ENCODE measurements around the gene NDUFB2.
"Not testable (repeated sequence)": the region's sequence is repeated elsewhere in the genome, so short reads cannot be mapped to it uniquely, and the experiment has no call there.

Gene NDUFB2

GRCh38 chr7:140734729-140735128 is 38.2 kb downstream of the NDUFB2 start:
- no peak for DNase-seq (ENCODE audit: low read depth in 2 of 2)

- no peak for DNase-seq (ENCODE audit: low read depth in 2 of 2)
These were observed 41.8 kb downstream of the NDUFB2 start for GRCh38 chr7:140738280-140738679.

DNA sequence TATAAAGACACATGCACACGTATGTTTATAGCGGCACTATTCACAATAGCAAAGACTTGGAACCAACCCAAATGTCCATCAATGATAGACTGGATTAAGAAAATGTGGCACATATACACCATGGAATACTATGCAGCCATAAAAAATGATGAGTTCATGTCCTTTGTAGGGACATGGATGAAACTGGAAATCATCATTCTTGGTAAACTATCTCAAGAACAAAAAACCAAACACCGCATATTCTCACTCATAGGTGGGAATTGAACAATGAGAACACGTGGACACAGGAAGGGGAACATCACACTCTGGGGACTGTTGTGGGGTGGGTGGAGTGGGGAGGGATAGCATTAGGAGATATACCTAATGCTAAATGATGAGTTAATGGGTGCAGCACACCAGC is 46.7 kb downstream of the NDUFB2 start:
- not testable (repeated sequence) for DNase-seq (ENCODE audit: low read depth in 2 of 2)

DNA sequence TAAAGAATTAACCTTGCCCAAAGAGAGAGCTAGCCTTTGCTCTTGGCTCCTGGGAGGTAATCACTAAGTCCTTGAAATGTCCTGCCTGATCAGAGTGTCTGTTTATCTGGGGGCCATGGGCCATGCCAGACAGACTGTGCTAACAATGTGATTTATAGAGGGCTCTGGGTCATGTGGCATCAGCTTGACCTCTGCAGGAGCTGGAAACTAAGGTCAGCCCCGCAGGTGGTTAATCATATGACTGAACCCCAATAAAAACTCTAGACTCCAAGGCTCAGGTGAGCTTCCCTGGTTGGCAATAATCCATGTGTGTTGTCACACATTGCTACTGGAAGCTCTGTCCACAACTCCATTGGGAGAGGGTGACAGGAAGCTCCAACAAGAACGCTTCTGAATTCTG is 47.5 kb downstream of the NDUFB2 start:
- no peak for DNase-seq (ENCODE audit: low read depth in 2 of 2)

GRCh38 chr7:140745266-140746058 is 49.0 kb downstream of the NDUFB2 start:
- DNase-seq (ENCODE audit: low read depth in 2 of 2): no peak

DNA sequence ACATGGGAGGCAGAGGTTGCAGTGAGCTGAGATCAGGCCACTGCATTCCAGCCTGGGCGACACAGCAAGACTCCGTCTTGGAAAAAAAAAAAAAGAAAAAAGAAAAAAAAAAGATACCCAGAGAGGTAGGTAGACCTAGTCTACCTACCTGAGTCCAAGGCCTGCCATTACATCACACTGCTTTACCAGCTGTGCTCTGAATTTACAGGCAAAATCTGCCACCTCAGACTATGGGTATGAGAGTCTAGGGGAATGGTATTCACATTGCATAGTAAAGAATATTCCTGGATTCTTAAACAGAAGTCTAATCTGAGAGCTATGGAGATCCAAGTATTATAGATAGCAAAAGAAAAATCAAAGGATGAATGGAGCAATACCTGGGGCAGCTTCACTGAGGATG is 50.2 kb downstream of the NDUFB2 start:
- no peak for DNase-seq (ENCODE audit: low read depth in 2 of 2)

- DNase-seq (ENCODE audit: low read depth in 2 of 2): no peak
These were observed 56.0 kb downstream of the NDUFB2 start for GRCh38 chr7:140752533-140752932.

- no peak for DNase-seq (ENCODE audit: low read depth in 2 of 2)
These were observed 58.0 kb downstream of the NDUFB2 start for GRCh38 chr7:140754506-140754905.
